Epithelial cell of esophagus (primary cell): Measurements from ENCODE around the gene TNFAIP1.

ENCODE experiments used
- DNase-seq: peaks from one replicate; pipeline ENCODE4 v3.0.0; 2010; ENCODE audit warnings: low read depth
- H3K4me3 ChIP-seq: 2 replicates; pipeline ENCODE4 v1.5.1; 2011; ENCODE audit warnings: mild to moderate bottlenecking, low read length, control low read depth
- TF ChIP-seq, protein P1 (sequence below): IDR thresholded peaks from 2 replicates; pipeline ENCODE4 v1.5.1; 2011; ENCODE audit warnings: low read depth, mild to moderate bottlenecking, low read length, control low read depth, inconsistent platforms; ENCODE audit not compliant: insufficient read depth; ENCODE audit errors: missing control alignments

The TNFAIP1 gene

DNA sequence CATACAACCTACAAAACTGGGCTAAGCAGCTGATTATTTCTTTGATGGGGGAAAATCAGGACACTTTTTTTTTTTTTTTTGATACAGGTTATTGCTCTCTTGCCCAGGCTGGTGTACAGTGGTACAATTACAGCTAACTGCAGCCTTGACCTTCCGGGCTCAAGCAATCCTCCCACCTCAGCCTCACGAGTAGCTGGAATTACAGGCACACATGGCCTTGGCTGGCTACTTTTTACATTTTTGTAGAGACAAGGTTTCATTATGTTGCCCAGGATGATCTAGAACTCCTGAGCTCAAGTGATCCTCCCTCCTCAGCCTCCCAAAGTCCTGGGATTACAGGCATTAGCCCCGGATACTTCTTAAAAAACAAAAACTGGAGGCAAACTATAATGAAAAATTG, 37.1 kb upstream of the TNFAIP1 start:
- no peak overlapping the region for H3K4me3 ChIP-seq
- no peak for DNase-seq
- TF ChIP-seq, protein P1, sequence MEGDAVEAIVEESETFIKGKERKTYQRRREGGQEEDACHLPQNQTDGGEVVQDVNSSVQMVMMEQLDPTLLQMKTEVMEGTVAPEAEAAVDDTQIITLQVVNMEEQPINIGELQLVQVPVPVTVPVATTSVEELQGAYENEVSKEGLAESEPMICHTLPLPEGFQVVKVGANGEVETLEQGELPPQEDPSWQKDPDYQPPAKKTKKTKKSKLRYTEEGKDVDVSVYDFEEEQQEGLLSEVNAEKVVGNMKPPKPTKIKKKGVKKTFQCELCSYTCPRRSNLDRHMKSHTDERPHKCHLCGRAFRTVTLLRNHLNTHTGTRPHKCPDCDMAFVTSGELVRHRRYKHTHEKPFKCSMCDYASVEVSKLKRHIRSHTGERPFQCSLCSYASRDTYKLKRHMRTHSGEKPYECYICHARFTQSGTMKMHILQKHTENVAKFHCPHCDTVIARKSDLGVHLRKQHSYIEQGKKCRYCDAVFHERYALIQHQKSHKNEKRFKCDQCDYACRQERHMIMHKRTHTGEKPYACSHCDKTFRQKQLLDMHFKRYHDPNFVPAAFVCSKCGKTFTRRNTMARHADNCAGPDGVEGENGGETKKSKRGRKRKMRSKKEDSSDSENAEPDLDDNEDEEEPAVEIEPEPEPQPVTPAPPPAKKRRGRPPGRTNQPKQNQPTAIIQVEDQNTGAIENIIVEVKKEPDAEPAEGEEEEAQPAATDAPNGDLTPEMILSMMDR = no peak

DNA sequence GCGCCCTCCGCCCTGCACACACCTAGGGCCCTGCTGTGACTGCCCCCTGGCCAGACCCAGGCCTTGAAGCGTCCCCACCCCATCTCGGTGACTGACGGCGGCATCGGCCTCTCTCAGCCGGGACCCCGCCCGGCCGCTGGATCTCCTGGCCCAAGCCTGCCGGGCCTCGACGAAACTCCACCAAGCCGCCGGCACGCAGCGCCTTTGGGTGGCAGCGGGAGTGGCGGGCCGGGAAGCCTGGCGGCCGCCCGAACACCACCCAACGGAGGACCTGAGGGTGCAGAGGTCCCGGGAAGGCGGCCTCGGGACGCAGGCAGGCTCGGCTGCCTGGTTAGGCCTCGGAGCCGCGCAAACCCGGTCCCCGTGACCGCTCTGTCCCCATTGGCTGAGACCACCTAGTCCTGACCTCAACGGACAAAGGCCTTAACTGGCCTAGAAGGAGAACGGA, 28.6 kb upstream of the TNFAIP1 start:
- H3K4me3 ChIP-seq = no peak overlapping the region
- no peak for DNase-seq
- TF ChIP-seq, protein P1 = no peak

DNA sequence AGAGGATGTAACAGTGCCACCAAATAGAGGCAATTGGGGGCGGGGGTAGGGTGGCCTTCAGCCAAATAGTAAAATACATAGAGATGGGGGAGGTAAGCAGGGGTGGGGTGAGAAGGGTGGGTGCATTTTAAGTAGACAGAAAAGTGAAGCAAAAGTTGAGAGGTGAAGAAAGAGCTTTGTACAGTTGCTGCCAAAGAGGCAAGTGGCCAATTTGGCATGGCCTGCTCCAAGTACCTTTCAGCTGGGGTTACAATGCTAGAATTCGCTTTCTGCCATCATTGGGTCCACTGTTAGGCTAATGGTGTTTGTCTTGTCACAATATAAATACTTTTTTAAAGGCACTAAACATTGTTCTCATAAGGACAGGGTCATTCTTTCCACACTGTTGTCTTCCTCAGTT, 21.7 kb upstream of the TNFAIP1 start:
- no peak overlapping the region for H3K4me3 ChIP-seq
- no peak for DNase-seq
- TF ChIP-seq, protein P1 = no peak

DNA sequence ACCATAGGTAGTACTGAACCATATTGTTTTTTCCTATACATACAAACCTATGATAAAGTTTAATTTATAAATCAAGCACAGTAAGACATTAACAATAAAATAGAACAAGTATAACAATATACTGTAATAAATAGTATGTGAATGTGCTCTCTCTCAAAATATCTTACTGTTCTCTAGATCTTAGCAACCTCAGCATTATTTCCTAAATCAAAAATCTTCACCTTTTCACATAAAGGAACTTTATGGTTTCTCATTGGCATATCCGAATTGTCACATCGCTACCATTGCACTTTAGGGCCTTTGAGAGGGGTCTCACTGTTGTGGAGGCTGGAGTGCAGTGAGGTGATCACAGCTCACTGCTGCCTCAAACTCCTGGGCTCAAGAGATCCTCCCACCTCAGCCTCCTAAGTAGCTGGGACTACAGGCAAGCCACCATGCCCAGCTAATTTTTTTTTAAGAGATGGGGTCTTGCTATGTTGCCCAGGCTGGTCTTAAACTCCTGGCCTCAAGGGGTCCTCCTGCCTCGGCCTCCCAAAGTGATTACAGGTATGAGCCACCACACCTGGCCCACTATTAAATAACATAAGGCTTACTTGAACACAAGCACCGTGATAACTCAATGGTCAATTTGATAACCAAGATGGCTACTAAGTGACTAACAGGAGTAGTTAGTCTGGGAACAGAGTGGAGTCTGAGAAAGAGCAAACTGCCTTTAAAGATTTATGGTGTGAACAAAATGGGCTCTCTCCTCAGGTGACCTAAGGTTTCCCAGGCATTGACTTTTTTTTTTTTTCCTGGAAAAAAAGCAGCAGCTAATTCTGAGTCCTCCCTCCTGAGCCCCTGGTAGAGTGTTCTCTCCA, 19.5 kb upstream of the TNFAIP1 start:
- H3K4me3 ChIP-seq = no peak overlapping the region
- TF ChIP-seq, protein P1 = no peak
- DNase-seq = no peak

DNA sequence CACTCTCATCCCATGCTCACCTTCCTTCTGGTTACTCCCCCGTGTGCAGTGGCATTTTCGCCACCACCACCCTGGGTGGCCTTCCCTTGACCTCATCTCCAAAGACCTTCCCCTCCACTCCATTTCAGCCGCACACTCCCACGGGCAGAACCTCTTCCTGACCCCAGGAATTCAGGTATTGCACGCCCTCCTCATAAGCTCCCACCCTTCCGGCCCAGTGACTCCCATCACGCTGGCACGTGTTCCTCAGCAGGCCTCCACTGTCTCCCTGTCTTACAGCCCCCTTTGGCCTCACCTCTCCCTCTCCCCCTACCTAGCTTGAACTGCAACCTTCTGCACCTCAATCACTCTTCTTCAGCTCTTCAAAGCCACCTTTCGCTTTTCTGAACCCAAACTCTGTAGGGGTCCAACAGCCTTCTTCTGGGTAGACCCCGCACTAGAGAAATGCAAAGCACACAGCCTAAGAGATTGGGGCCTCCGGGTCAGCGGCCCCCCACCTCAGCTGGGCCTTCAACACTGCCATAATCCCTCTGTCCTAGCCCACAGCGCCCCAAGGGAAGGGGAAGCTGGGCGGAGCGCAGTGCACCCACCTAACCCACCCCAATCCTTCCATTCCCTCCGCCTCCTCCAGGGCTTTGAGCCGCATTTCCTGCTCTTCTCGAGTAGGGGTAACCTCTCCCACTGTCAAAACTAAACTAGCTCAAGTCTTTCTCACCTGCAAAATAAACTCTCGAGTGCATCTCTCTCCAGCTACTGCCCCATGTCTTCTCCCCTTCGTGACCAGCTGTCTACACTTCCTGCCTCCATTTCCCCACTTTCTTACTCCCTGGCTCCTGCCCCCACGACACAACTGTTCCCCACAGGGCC, 18.2 kb upstream of the TNFAIP1 start:
- TF ChIP-seq, protein P1 = no peak
- H3K4me3 ChIP-seq = no peak overlapping the region
- no peak for DNase-seq

DNA sequence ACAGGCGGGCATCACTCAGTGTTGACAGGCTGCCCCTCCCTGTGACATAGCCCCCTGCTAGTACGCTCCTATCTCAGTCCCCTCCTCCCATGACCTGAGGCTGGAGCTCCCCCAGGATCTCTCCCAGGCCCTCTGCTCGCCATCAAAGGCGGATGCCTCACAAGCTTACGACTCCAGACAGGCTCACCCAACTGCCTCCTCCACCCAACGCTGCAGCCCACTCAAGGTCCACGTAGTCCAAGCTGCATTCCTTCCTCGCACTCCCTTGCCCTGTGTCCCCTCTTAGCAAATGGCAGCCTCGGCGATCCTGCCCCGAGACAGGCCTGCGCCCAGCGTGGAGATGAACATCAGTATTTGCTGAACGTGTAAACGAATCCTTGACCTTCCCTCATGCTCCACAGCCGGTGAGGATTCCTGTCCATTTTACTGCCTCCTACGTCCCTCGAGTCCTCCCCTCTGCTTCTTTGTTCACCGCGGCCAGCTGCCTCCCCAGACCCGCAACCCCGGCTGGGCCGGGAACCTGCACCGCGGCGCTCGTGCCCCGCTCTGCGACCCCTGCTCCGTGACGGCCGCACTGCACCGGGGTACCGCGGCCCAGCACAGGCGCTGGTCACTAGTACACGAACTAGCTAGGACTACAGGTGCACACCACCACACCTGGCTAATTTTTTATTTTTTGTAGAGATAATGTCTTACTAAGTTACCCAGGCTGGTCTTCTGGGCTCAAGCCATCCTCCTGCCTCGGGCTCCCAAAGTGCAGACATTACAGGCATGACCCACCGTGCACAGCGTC, 17.4 kb upstream of the TNFAIP1 start:
- no peak for DNase-seq
- peak overlapping the region; percentile 72 for H3K4me3 ChIP-seq
- TF ChIP-seq, protein P1 = no peak
